Activated CD4-positive, alpha-beta T cell treated with anti-CD3 and anti-CD28 coated beads, Interleukin-2, Interleukin-6, amounts not matched to agents 100 ng/mL and 50 ng/mL, durations not matched to agents 16 hours and 8 hours (primary cell): Measurements from ENCODE around the gene UBA3.

Source experiments
- DNase-seq: peaks from one replicate; pipeline ENCODE4 v3.0.0-alpha.2; 2020

Gene UBA3

GRCh38 chr3:69065318-69065964 lies 14.7 kb downstream of the UBA3 start:
- peak; percentile 56 for DNase-seq

- no peak for DNase-seq
Observed at GRCh38 chr3:69063636-69064035, 16.5 kb downstream of the UBA3 start.

- peak; percentile 25 for DNase-seq
Observed at GRCh38 chr3:69059688-69060087, 20.5 kb downstream of the UBA3 start.

GRCh38 chr3:69058947-69059224 lies 21.3 kb downstream of the UBA3 start:
- DNase-seq = no peak

- peak; percentile 42 for DNase-seq
Observed at GRCh38 chr3:69058180-69058946, 21.8 kb downstream of the UBA3 start.

- DNase-seq = no peak
Observed at GRCh38 chr3:69052472-69052898, 27.7 kb downstream of the UBA3 start.

GRCh38 chr3:69051756-69052471 lies 28.3 kb downstream of the UBA3 start, which contains the start of gene TMF1:
TMF1 (minus strand) TSS chr3:69052333; CDS start chr3:69052086, 247 bp downstream.
- peak; percentile 98 for DNase-seq

GRCh38 chr3:69048990-69049389 lies 31.2 kb downstream of the UBA3 start:
- DNase-seq = peak; percentile 16

GRCh38 chr3:69044608-69045007 lies 35.6 kb downstream of the UBA3 start:
- no peak for DNase-seq

- peak; percentile 71 for DNase-seq
Observed at GRCh38 chr3:69033470-69033869, 46.7 kb downstream of the UBA3 start.

GRCh38 chr3:69032737-69033136 lies 47.4 kb downstream of the UBA3 start:
- no peak for DNase-seq

GRCh38 chr3:69032142-69032541 lies 48.0 kb downstream of the UBA3 start:
- peak; percentile 41 for DNase-seq

- DNase-seq = no peak
Observed at GRCh38 chr3:69031635-69032034, 48.5 kb downstream of the UBA3 start.

GRCh38 chr3:69020857-69021256 lies 59.3 kb downstream of the UBA3 start:
- no peak for DNase-seq

GRCh38 chr3:69020424-69020823 lies 59.7 kb downstream of the UBA3 start:
- no peak for DNase-seq

- DNase-seq = no peak
Observed at GRCh38 chr3:69016901-69017300, 63.3 kb downstream of the UBA3 start.

GRCh38 chr3:69016102-69016501 lies 64.1 kb downstream of the UBA3 start:
- DNase-seq = no peak

GRCh38 chr3:69014022-69014580 lies 66.1 kb downstream of the UBA3 start:
- DNase-seq = no peak

- peak; percentile 91 for DNase-seq
Observed at GRCh38 chr3:69013253-69014021, 66.7 kb downstream of the UBA3 start, which contains the start of gene EOGT. EOGT (minus strand) TSS chr3:69013684; CDS start chr3:69009846, 3,838 bp downstream.

GRCh38 chr3:69012800-69013252 lies 67.3 kb downstream of the UBA3 start:
- peak; percentile 34 for DNase-seq

GRCh38 chr3:69012100-69012799 lies 67.9 kb downstream of the UBA3 start:
- no peak for DNase-seq
